Transverse colon (tissue), 4 donors: ENCODE results near the gene PALLD. TPM values are rescaled to one million over a fixed set of nuclear protein-coding genes. Genes with fewer than 3 reads are reported as not detected.

Experiments
- DNase-seq: peaks from one replicate; pipeline ENCODE4 v3.0.0-alpha.2; 2019
- H3K27ac ChIP-seq, 4 donors: fragments of 200-600 bp; sonication (generic); 2 replicates each; pipeline ENCODE4 v1.5.1; 2016 to 2018; ENCODE audit warnings: inconsistent platforms in 4 of 4
- H3K27me3 ChIP-seq: fragments of 200-600 bp; sonication (generic); 2 replicates; pipeline ENCODE4 v1.5.1; 2017; ENCODE audit warnings: inconsistent platforms
- H3K36me3 ChIP-seq, 4 donors: fragments of 200-600 bp; sonication (generic); 2 replicates each; pipeline ENCODE4 v1.5.1; 2017 to 2019; ENCODE audit warnings: inconsistent platforms in 4 of 4
- H3K4me1 ChIP-seq, 4 donors: fragments of 200-600 bp; sonication (generic); 2 replicates each; pipeline ENCODE4 v1.5.1; 2017 to 2020; ENCODE audit warnings: inconsistent platforms in 4 of 4
- H3K4me3 ChIP-seq, 4 donors: fragments of 200-600 bp; sonication (generic); 1 replicate in 1 of 4; 2 replicates in 3 of 4; pipeline versions ENCODE4 v1.5.1 to v1.6.1; 2017 to 2019; ENCODE audit warnings: inconsistent platforms in 4 of 4
- H3K9me3 ChIP-seq, 2 donors: fragments of 200-600 bp; sonication (generic); 2 replicates each; pipeline ENCODE4 v1.5.1; 2017 to 2019; ENCODE audit warnings: inconsistent platforms in 2 of 2
- CTCF ChIP-seq, 5 experiments: fragments of 200-600 bp in 3 of 5; fragments of 450-650 bp in 2 of 5; sonication (generic) in 3 of 5; IDR thresholded peaks; 1 replicate in 2 of 5; 2 replicates in 3 of 5; pipeline ENCODE4 v1.5.1; 2016 to 2017; ENCODE audit warnings: antibody characterized with exemption in 5 of 5, inconsistent platforms in 3 of 5, mild to moderate bottlenecking in 2 of 5, moderate library complexity in 1 of 5
- EP300 ChIP-seq: sonication (generic); formaldehyde crosslinking; IDR thresholded peaks from one replicate; pipeline ENCODE4 v1.6.1; 2017; ENCODE audit warnings: antibody characterized with exemption, low read depth
- POLR2A ChIP-seq: fragments of 450-650 bp; IDR thresholded peaks from one replicate; pipeline ENCODE4 v1.6.1; 2016; ENCODE audit warnings: antibody characterized with exemption, mild to moderate bottlenecking, moderate library complexity
- POLR2AphosphoS5 ChIP-seq, 3 donors: sonication (generic); formaldehyde crosslinking; IDR thresholded peaks; one replicate each; pipeline ENCODE4 v1.6.1; 2016; ENCODE audit warnings: antibody characterized with exemption in 3 of 3
- WGBS, 2 donors: methylation state at CpG; one replicate each; pipeline ENCODE4 v1.1.5; 2018; ENCODE audit warnings: low coverage in 1 of 2; 5-methylcytosine and 5-hydroxymethylcytosine counted together
- in situ Hi-C, 4 donors: fragments of 200-750 bp; cut with MboI; loops; one replicate each; pipeline versions ENCODE4 v1.15.0 to v1.15.1; 2017; ENCODE audit warnings: low sequenced_read_pairs in 3 of 4, low pct_ligation_motif_present in 1 of 4, low pct_unique_long_range_greater_than_20kb in 1 of 4
- intact Hi-C: fragments of 100-400 bp; cut with DNase I; formaldehyde crosslinking; loops from one replicate; pipeline ENCODE4 v1.15.1; 2023; ENCODE audit warnings: low total_unique reads
- total RNA-seq, 4 donors: library from RNA; depleted of rRNA; stranded (reverse); fragments of >200 nt; gene quantifications; one replicate each; pipeline ENCODE4 v1.1.0, GENCODE V29; 2016

PALLD gene
- total RNA-seq, 4 donors from 2014 or later = 230 to 309 (median 278) TPM

GRCh38 chr4:168826620-168827019, 329.8 kb downstream of the PALLD start:
- no peak for DNase-seq
- intact Hi-C loops = no loop called here
- TF ChIP-seq POLR2A = no peak
- TF ChIP-seq POLR2AphosphoS5 (IDR thresholded peaks at IDR 0.05) = no peak
- TF ChIP-seq CTCF (IDR thresholded peaks at IDR 0.05) = no peak
- no peak for TF ChIP-seq EP300
- no peak overlapping the region for H3K4me3 ChIP-seq
- H3K4me1 ChIP-seq = peaks cover 0 to 5% (median 2%) of the 10 kb centered on the region in 4 donors
- no peak overlapping the region for H3K27ac ChIP-seq
- WGBS, 2 donors = 84 to 90% methylated on average over 3 of the region's 3 CpGs
- in situ Hi-C loops = no loop called here
- H3K27me3 ChIP-seq = no peaks in the 10 kb centered on the region
- H3K9me3 ChIP-seq = no peaks in the 10 kb centered on the region
- no peaks in the 10 kb centered on the region for H3K36me3 ChIP-seq

GRCh38 chr4:168830777-168831512, 334.1 kb downstream of the PALLD start:
- H3K4me1 ChIP-seq = peaks cover 0 to 12% (median 8%) of the 10 kb centered on the region in 4 donors
- 65 to 69% methylated on average over 6 of the region's 6 CpGs for WGBS, 2 donors
- in situ Hi-C loops (no loop called here), intact Hi-C loops (loop anchor here (10.0 kb wide), 1 partner anchor 116 kb away; no protein-coding TSS in a partner anchor)
- peaks cover 4% of the 10 kb centered on the region for H3K27me3 ChIP-seq
- H3K4me3 ChIP-seq = peak overlapping the region in 2 of 4 donors; percentile 80 to 85
- no peak for TF ChIP-seq POLR2AphosphoS5 (IDR thresholded peaks at IDR 0.05)
- no peak for TF ChIP-seq EP300
- no peak for TF ChIP-seq POLR2A
- no peak for TF ChIP-seq CTCF (IDR thresholded peaks at IDR 0.05)
- peak overlapping the region; percentile 90 to 93 (median 92) for H3K27ac ChIP-seq
- no peak for DNase-seq
- no peaks in the 10 kb centered on the region for H3K9me3 ChIP-seq
- H3K36me3 ChIP-seq = no peaks in the 10 kb centered on the region

- peak overlapping the region; percentile 63 to 85 (median 75) for H3K4me3 ChIP-seq
- H3K9me3 ChIP-seq = no peaks in the 10 kb centered on the region
- peaks cover 4% of the 10 kb centered on the region for H3K27me3 ChIP-seq
- 1 to 2% methylated on average over 7 to 14 of the region's 14 CpGs for WGBS, 2 donors
- in situ Hi-C loops = no loop called here
- peak overlapping the region; percentile 90 to 93 (median 92) for H3K27ac ChIP-seq
- peaks cover 0 to 14% (median 8%) of the 10 kb centered on the region in 4 donors for H3K4me1 ChIP-seq
- DNase-seq = no peak
- intact Hi-C loops = loop anchor here (10.0 kb wide), 1 partner anchor 117 kb away; no protein-coding TSS in a partner anchor
- no peaks in the 10 kb centered on the region for H3K36me3 ChIP-seq
- TF ChIP-seq CTCF (IDR thresholded peaks at IDR 0.05) = no peak
- no peak for TF ChIP-seq EP300
- TF ChIP-seq POLR2AphosphoS5 (IDR thresholded peaks at IDR 0.05) = no peak
- TF ChIP-seq POLR2A = no peak
Measured at GRCh38 chr4:168831585-168831918, 334.7 kb downstream of the PALLD start.

- Histone ChIP-seq H3K27ac (peak overlapping the region; percentile 90 to 93 (median 92)), H3K4me1 (peaks cover 0 to 14% (median 8%) of the 10 kb centered on the region in 4 donors), H3K9me3 (no peaks in the 10 kb centered on the region), H3K36me3 (no peaks in the 10 kb centered on the region), H3K4me3 (peak overlapping the region; percentile 63 to 85 (median 75)), H3K27me3 (peaks cover 4% of the 10 kb centered on the region)
- TF ChIP-seq POLR2AphosphoS5 (IDR thresholded peaks at IDR 0.05) (peak; percentile 93 to 98 (median 95)), CTCF (IDR thresholded peaks at IDR 0.05) (no peak), POLR2A (peak; percentile 89), EP300 (no peak)
- intact Hi-C loops = loop anchor here (2.0 to 10.0 kb wide), 2 partner anchors 15 to 117 kb away; no protein-coding TSS in a partner anchor
- in situ Hi-C loops = no loop called here
- WGBS, 2 donors = 0% methylated on average over 1 to 58 of the region's 68 CpGs
- peak; percentile 85 for DNase-seq
Measured at GRCh38 chr4:168831919-168832762, 335.3 kb downstream of the PALLD start.
